ENCODE measurements around the gene B4GALT5. TPM values are rescaled to one million over a fixed set of nuclear protein-coding genes. Genes with fewer than 3 reads are reported as not detected.
A peak's percentile ranks its signal among the peaks of the same experiment; 100 is the strongest.

Gene B4GALT5
- total and polyA plus RNA-seq, 2 donors from 2014 or later, result 21.4 to 73.3 TPM

DNA sequence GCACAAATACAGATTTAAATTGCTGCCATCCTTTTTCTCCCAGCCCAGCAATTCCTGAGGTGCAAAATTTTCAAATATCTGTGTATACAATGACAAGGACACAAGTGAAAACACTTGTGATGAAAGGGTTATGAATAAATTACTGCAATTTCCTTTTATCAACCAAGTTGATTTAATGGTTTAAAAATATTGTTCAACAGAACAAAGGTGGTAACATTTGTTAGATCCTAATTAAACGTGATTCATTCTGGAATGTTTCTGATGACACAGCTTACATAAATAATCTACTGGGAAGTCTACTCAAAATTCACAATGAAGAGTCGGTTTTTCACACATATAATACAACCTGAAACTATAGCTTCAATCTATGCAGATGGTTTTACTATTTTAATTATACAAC is 17.1 kb downstream of the B4GALT5 start:
- peaks cover 3 to 43% (median 21%) of the 10 kb centered on the region in 3 donors for H3K4me1 ChIP-seq (ENCODE audit: control insufficient read depth in 2 of 3, insufficient read depth in 2 of 3, low read depth in 1 of 3, low read length in 3 of 3)
- TF ChIP-seq, protein P1, sequence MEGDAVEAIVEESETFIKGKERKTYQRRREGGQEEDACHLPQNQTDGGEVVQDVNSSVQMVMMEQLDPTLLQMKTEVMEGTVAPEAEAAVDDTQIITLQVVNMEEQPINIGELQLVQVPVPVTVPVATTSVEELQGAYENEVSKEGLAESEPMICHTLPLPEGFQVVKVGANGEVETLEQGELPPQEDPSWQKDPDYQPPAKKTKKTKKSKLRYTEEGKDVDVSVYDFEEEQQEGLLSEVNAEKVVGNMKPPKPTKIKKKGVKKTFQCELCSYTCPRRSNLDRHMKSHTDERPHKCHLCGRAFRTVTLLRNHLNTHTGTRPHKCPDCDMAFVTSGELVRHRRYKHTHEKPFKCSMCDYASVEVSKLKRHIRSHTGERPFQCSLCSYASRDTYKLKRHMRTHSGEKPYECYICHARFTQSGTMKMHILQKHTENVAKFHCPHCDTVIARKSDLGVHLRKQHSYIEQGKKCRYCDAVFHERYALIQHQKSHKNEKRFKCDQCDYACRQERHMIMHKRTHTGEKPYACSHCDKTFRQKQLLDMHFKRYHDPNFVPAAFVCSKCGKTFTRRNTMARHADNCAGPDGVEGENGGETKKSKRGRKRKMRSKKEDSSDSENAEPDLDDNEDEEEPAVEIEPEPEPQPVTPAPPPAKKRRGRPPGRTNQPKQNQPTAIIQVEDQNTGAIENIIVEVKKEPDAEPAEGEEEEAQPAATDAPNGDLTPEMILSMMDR (IDR thresholded peaks at IDR 0.05; ENCODE audit: borderline replicate concordance, extremely low read depth, insufficient read depth), result no peak
- DNase-seq (no peak), FAIRE-seq (no peak)
- no peaks in the 10 kb centered on the region for H3K36me3 ChIP-seq (ENCODE audit: control insufficient read depth in 2 of 3, insufficient read depth in 3 of 3, low read length in 3 of 3)
- H3K4me3 ChIP-seq (ENCODE audit: low read length in 3 of 3), result no peak overlapping the region
- H3K27me3 ChIP-seq (ENCODE audit: control insufficient read depth, insufficient read depth, low read length), result no peaks in the 10 kb centered on the region
- H3K27ac ChIP-seq (ENCODE audit: low read depth in 2 of 2, low read length in 2 of 2), result peak overlapping the region; percentile 2 to 76
- no peaks in the 10 kb centered on the region for H3K9me3 ChIP-seq (ENCODE audit: control insufficient read depth in 2 of 3, insufficient read depth in 1 of 3, low read length in 3 of 3)
- H3K9ac ChIP-seq (ENCODE audit: low read length in 3 of 3), result peak overlapping the region in 1 of 3 donors; percentile 52
- intact Hi-C loops (cut with DNase I), result no loop called here

DNA sequence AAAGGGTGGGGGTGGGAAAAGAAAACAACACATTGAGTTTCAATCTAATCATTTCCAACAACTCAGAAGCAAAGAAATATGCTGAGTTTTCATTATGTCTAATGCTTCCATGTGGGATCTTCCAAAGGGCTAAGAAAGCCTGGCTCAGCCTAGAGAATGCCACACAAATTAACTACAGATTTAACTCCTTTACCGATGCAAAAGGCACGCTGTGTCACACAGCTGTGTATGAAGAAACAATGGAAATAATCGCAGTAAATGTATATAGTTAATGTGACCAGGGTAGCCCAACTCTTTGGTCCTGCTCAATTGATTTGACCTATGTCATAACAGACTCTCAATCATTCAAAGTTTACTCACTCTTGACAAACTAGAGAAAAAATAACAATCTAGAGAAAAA is 17.8 kb downstream of the B4GALT5 start:
- H3K9ac ChIP-seq (ENCODE audit: low read length in 3 of 3), result no peak overlapping the region
- intact Hi-C loops (cut with DNase I), result no loop called here
- no peaks in the 10 kb centered on the region for H3K9me3 ChIP-seq (ENCODE audit: control insufficient read depth in 2 of 3, insufficient read depth in 1 of 3, low read length in 3 of 3)
- peaks cover 3 to 50% (median 23%) of the 10 kb centered on the region in 3 donors for H3K4me1 ChIP-seq (ENCODE audit: control insufficient read depth in 2 of 3, insufficient read depth in 2 of 3, low read depth in 1 of 3, low read length in 3 of 3)
- H3K27ac ChIP-seq (ENCODE audit: low read depth in 2 of 2, low read length in 2 of 2), result peak overlapping the region in 1 of 2 donors; percentile 67
- DNase-seq (no peak), FAIRE-seq (no peak)
- no peaks in the 10 kb centered on the region for H3K36me3 ChIP-seq (ENCODE audit: control insufficient read depth in 2 of 3, insufficient read depth in 3 of 3, low read length in 3 of 3)
- H3K27me3 ChIP-seq (ENCODE audit: control insufficient read depth, insufficient read depth, low read length), result no peaks in the 10 kb centered on the region
- TF ChIP-seq, protein P1 (IDR thresholded peaks at IDR 0.05; ENCODE audit: borderline replicate concordance, extremely low read depth, insufficient read depth), result no peak
- no peak overlapping the region for H3K4me3 ChIP-seq (ENCODE audit: low read length in 3 of 3)

DNA sequence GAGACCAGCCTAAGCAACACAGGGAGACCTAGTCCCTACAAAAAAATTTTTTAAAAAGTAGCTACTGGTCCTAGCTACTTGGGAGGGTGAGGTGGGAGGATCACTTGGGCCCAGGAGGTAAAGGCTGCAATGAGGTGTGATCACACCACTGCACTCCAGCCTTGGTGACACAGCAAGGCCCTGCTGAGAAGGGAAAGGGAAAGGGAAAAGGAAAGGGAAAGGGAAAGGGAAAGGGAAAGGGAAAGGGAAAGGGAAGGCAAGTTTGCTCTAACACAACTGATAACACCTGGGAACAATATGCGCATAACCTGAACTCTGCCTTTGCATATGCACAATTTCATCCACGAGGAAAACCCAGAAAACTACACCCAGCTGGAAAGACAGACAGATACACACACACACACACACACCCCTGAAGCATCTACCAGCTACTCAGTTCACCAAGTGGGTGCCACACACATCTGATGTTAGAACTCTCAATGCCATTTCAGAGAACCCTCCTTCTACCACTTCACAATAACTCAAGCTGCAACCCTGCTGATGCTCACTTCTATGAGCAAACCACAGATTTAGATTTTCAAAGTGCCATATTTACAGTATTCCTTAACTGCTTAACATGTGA is 19.1 kb downstream of the B4GALT5 start:
- Histone ChIP-seq H3K4me1 (ENCODE audit: control insufficient read depth in 2 of 3, insufficient read depth in 2 of 3, low read depth in 1 of 3, low read length in 3 of 3) (peaks cover 3 to 52% (median 28%) of the 10 kb centered on the region in 3 donors), H3K9ac (ENCODE audit: low read length in 3 of 3) (no peak overlapping the region), H3K27me3 (ENCODE audit: control insufficient read depth, insufficient read depth, low read length) (no peaks in the 10 kb centered on the region), H3K36me3 (ENCODE audit: control insufficient read depth in 2 of 3, insufficient read depth in 3 of 3, low read length in 3 of 3) (no peaks in the 10 kb centered on the region), H3K9me3 (ENCODE audit: control insufficient read depth in 2 of 3, insufficient read depth in 1 of 3, low read length in 3 of 3) (no peaks in the 10 kb centered on the region), H3K4me3 (ENCODE audit: low read length in 3 of 3) (no peak overlapping the region), H3K27ac (ENCODE audit: low read depth in 2 of 2, low read length in 2 of 2) (peak overlapping the region; percentile 18 to 45)
- no peak for DNase-seq
- intact Hi-C loops (cut with DNase I), result no loop called here
- TF ChIP-seq, protein P1 (IDR thresholded peaks at IDR 0.05; ENCODE audit: borderline replicate concordance, extremely low read depth, insufficient read depth), result no peak
- FAIRE-seq, result no peak
